HEK293T (cell line): ENCODE data around the gene ARG2.

ENCODE experiments used
- CTCF ChIA-PET: fragments of 350-600 bp; formaldehyde crosslinking; extraction: SDS; loops from one replicate; lab custom pipeline; 2021; ENCODE audit warnings: antibody characterized with exemption, inconsistent platforms; lab: Yijun Ruan, JAX
- POLR2A ChIA-PET: fragments of 350-600 bp; formaldehyde crosslinking; extraction: SDS; loops from one replicate; lab custom pipeline; 2020; ENCODE audit warnings: antibody characterized with exemption, inconsistent platforms; lab: Yijun Ruan, JAX
- DNase-seq: peaks from one replicate; pipeline ENCODE4 v3.0.0; 2012; ENCODE audit warnings: mixed read lengths; ENCODE audit errors: extremely low spot score
- ARNT ChIP-seq: fragments of 450-650 bp; IDR thresholded peaks from 2 replicates; pipeline ENCODE4 v1.6.1; 2017; ENCODE audit warnings: mild to moderate bottlenecking
- BHLHE40 ChIP-seq: fragments of 450-650 bp; IDR thresholded peaks from 2 replicates; pipeline ENCODE4 v1.6.1; 2016; ENCODE audit warnings: mild to moderate bottlenecking, moderate library complexity, borderline replicate concordance
- CTBP1 ChIP-seq: fragments of 450-650 bp; IDR thresholded peaks from 2 replicates; pipeline ENCODE4 v1.6.1; 2016; ENCODE audit warnings: borderline replicate concordance
- ELF4 ChIP-seq: fragments of 450-650 bp; IDR thresholded peaks from 2 replicates; pipeline ENCODE4 v1.6.1; 2017; ENCODE audit warnings: antibody characterized with exemption
- FOXA1 ChIP-seq: fragments of 450-650 bp; IDR thresholded peaks from 2 replicates; pipeline ENCODE4 v1.6.1; 2016; ENCODE audit warnings: mild to moderate bottlenecking
- FOXK2 ChIP-seq: fragments of 450-650 bp; IDR thresholded peaks from 2 replicates; pipeline ENCODE4 v1.6.1; 2016; ENCODE audit warnings: mild to moderate bottlenecking
- FOXM1 ChIP-seq: fragments of 450-650 bp; IDR thresholded peaks from 2 replicates; pipeline ENCODE4 v1.6.1; 2017; ENCODE audit warnings: mild to moderate bottlenecking, borderline replicate concordance
- HDGF ChIP-seq: fragments of 450-650 bp; IDR thresholded peaks from 2 replicates; pipeline ENCODE4 v1.6.1; 2017; ENCODE audit warnings: antibody characterized with exemption, borderline replicate concordance
- L3MBTL2 ChIP-seq: fragments of 450-650 bp; conservative IDR thresholded peaks from 2 replicates; pipeline ENCODE4 v1.6.1; 2016; ENCODE audit warnings: mild to moderate bottlenecking
- LEF1 ChIP-seq: fragments of 450-650 bp; IDR thresholded peaks from 2 replicates; pipeline ENCODE4 v1.6.1; 2017; ENCODE audit warnings: mild to moderate bottlenecking, borderline replicate concordance
- NFRKB ChIP-seq: fragments of 450-650 bp; IDR thresholded peaks from 2 replicates; pipeline ENCODE4 v1.6.1; 2016; ENCODE audit warnings: mild to moderate bottlenecking, moderate library complexity
- SP1 ChIP-seq: fragments of 450-650 bp; IDR thresholded peaks from 2 replicates; pipeline ENCODE4 v1.6.1; 2017
- SUZ12 ChIP-seq: fragments of 450-650 bp; IDR thresholded peaks from 2 replicates; pipeline ENCODE4 v1.6.1; 2016; ENCODE audit warnings: mild to moderate bottlenecking
- TARDBP ChIP-seq: fragments of 450-650 bp; IDR thresholded peaks from 2 replicates; pipeline ENCODE4 v1.6.1; 2016
- ZNF384 ChIP-seq: fragments of 450-650 bp; IDR thresholded peaks from 2 replicates; pipeline ENCODE4 v1.6.1; 2016
- TF ChIP-seq, protein P1 (sequence below): fragments of 450-650 bp; IDR thresholded peaks from 2 replicates; pipeline ENCODE4 v1.6.1; 2016

ARG2 gene

DNA sequence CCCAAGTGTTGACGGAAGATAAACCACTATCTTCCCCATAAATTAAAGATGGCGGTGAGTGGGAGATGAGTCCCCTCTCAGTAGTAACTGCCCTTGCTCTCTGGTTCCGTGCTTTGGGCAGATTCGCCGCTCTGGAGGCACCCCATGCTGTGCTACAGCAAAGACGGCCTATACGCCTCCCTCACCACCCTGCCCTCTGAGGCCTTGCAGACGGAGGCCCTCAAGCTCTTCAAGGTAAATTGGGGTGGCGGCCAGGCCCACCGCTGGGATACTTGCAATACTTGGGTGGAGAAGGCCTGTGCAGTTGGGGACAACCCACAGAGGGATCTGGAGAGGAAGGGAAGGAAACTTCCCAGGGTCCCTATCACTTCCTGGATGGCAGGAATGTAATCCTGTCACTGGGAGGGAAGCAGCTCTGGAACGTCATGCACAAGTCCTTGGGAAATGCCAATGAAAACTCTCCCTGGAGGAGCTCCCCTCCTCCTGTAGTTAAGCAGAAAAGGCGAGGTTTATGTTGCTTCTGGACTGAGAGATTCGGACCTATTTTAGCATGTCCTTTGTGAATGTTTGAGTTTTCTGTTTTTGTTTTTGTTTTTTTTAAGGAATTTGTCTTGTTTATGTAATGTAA, 42.4 kb upstream of the ARG2 start:
- TF ChIP-seq FOXM1 (no peak), L3MBTL2 (no peak), FOXK2 (no peak), FOXA1 (no peak), LEF1 (no peak), ZNF384 (no peak), SP1 (no peak), ARNT (no peak), BHLHE40 (no peak), ELF4 (no peak), CTBP1 (no peak), NFRKB (no peak), HDGF (no peak), SUZ12 (no peak), TARDBP (no peak)
- TF ChIP-seq, protein P1, sequence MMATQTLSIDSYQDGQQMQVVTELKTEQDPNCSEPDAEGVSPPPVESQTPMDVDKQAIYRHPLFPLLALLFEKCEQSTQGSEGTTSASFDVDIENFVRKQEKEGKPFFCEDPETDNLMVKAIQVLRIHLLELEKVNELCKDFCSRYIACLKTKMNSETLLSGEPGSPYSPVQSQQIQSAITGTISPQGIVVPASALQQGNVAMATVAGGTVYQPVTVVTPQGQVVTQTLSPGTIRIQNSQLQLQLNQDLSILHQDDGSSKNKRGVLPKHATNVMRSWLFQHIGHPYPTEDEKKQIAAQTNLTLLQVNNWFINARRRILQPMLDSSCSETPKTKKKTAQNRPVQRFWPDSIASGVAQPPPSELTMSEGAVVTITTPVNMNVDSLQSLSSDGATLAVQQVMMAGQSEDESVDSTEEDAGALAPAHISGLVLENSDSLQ, result no peak
- ChIA-PET CTCF (interaction anchor here (0.7 to 1.1 kb wide), 2 partner anchors 50 to 126 kb away, joined by 3 read pairs; no protein-coding TSS in a partner anchor), POLR2A (interaction anchor here (0.8 kb wide), 1 partner anchor 118 kb away, joined by 3 read pairs; the partner anchor contains the start of gene RDH11)
- no peak for DNase-seq

DNA sequence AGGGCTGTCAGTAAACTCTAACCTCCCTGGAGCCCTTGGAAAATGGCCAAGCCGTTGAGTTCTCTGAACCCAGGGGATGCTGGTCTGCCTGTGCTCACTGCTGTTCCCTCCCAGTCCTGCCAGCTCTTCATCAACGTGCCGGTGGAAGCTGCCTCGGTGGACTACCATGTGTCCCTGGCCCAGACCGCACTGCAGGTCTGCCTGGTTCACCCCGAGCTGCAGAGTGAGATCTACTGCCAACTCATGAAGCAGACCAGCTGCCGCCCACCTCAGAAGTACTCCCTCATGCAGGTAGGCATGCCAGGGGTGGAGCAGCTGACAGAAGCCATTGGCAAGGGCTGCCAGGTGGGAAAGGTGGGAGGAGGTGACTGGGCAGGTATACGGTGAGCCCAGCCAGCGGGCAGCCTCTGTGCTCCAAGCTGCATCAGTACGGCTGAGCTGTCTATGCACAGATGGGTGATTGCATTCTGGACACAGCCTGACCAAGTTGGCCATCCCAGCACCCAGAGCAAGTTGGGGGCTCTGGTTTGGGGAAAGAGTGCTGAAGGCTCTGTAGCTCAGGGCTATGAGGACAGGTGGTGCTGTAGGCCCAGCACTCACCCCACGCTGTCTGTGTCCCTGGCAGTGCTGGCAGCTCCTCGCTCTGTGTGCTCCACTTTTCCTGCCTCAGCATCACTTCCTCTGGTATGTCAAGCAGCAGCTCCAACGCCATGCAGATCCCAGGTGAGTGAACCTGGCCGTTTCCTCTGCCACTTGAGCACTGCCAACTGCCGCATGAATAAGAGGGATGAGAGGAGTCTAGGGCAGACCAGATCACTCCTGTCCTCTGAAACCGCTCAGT, 41.6 kb upstream of the ARG2 start:
- ChIA-PET CTCF (interaction anchor here (0.7 to 1.1 kb wide), 2 partner anchors 51 to 126 kb away, joined by 3 read pairs; no protein-coding TSS in a partner anchor), POLR2A (no interaction called here)
- TF ChIP-seq FOXA1 (no peak), LEF1 (no peak), ELF4 (no peak), FOXK2 (no peak), FOXM1 (no peak), HDGF (no peak), ARNT (no peak), CTBP1 (no peak), L3MBTL2 (no peak), SUZ12 (no peak), SP1 (no peak), NFRKB (no peak), ZNF384 (no peak), TARDBP (no peak), BHLHE40 (no peak)
- TF ChIP-seq, protein P1, result no peak
- no peak for DNase-seq

DNA sequence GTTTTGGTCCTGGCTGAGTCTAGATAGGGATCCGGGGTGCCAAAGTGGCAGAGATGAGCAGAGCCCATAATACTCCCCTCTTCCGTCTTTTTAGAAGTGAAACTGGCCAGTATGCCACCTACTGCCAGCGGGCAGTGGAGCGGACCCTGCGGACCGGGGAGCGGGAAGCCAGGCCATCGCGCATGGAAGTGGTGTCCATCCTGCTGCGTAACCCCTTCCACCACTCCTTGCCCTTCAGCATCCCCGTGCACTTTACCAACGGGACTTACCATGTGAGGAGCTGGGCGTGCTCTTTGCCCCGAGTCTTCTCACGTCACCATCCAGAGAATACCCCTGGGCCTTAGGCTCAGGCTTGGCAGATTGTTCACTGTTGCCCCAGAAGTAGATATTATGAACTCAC, 40.7 kb upstream of the ARG2 start:
- POLR2A ChIA-PET, result interaction anchor here (1.0 kb wide), 1 partner anchor 41 kb away, joined by 3 read pairs; no protein-coding TSS in a partner anchor
- CTCF ChIA-PET, result interaction anchor here (1.4 kb wide), 1 partner anchor 8 kb away, joined by 3 read pairs; no protein-coding TSS in a partner anchor
- TF ChIP-seq ARNT (no peak), CTBP1 (no peak), FOXK2 (no peak), HDGF (no peak), SUZ12 (no peak), NFRKB (no peak), FOXA1 (no peak), ZNF384 (no peak), L3MBTL2 (no peak), TARDBP (no peak), LEF1 (no peak), BHLHE40 (no peak), ELF4 (no peak), FOXM1 (no peak), SP1 (no peak)
- TF ChIP-seq, protein P1, result no peak
- DNase-seq, result no peak

DNA sequence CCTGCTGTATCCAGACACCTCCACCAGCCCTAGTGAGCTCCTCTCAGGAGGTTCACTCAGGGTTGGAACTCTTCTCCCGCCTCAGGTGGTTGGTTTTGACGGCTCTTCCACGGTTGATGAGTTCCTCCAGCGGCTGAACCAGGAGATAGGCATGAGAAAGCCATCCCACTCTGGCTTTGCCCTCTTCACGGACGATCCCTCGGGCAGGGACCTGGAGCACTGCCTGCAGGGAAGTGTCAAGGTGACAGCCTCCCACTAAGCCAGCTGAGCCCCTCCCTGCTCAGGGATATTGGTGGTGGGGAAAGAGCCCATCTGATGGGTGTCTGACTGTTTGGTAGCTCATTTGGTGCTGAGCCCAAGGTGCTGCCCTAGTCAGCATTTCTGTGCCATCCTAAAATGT, 40.1 kb upstream of the ARG2 start:
- CTCF ChIA-PET, result interaction anchor here (0.6 to 1.4 kb wide), 3 partner anchors 8 to 53 kb away, joined by 3 read pairs; no protein-coding TSS in a partner anchor

More for the DNA sequence above, 40.1 kb upstream of the ARG2 start:
- POLR2A ChIA-PET, result interaction anchor here (1.0 kb wide), 1 partner anchor 41 kb away, joined by 3 read pairs; no protein-coding TSS in a partner anchor
- no peak for TF ChIP-seq FOXK2
- TF ChIP-seq, protein P1, result no peak
- TF ChIP-seq TARDBP, result no peak
- TF ChIP-seq FOXA1, result no peak
- TF ChIP-seq SUZ12, result no peak
- TF ChIP-seq BHLHE40, result no peak
- TF ChIP-seq ZNF384, result no peak
- no peak for TF ChIP-seq ELF4
- no peak for TF ChIP-seq L3MBTL2
- no peak for TF ChIP-seq HDGF
- TF ChIP-seq SP1, result no peak
- no peak for TF ChIP-seq FOXM1
- no peak for TF ChIP-seq ARNT
- TF ChIP-seq CTBP1, result no peak
- no peak for DNase-seq
